DND-41 (cell line): ENCODE measurements around the gene OR2M4.

Experiments used
- ATAC-seq: fragments of 200-7000 bp; cut with Tn5 transposase; 3 replicates; pipeline ENCODE4 v1.9.1; 2021; ENCODE audit warnings: low read depth; ENCODE audit not compliant: insufficient read depth
- DNase-seq: peaks from one replicate; pipeline ENCODE4 v3.0.0-alpha.2; 2020
- H2AFZ ChIP-seq: 2 replicates; pipeline ENCODE4 v1.6.0; 2012; ENCODE audit warnings: low read depth, low read length
- H3K27ac ChIP-seq: 2 replicates; pipeline ENCODE4 v1.5.1; 2012; ENCODE audit warnings: low read length, inconsistent platforms
- H3K27me3 ChIP-seq: fragments of 200-600 bp; sonication (generic); 2 replicates; pipeline ENCODE4 v1.6.0; 2012; ENCODE audit warnings: low read length, mild to moderate bottlenecking, inconsistent platforms; ENCODE audit not compliant: insufficient read depth, poor library complexity
- H3K36me3 ChIP-seq: 2 replicates; pipeline ENCODE4 v1.5.1; 2012; ENCODE audit warnings: low read length, inconsistent platforms; ENCODE audit not compliant: insufficient read depth
- H3K4me1 ChIP-seq: 2 replicates; pipeline ENCODE4 v1.5.1; 2012; ENCODE audit warnings: mild to moderate bottlenecking, low read length; ENCODE audit not compliant: insufficient read depth
- H3K4me2 ChIP-seq: 2 replicates; pipeline ENCODE4 v1.6.0; 2012; ENCODE audit warnings: mild to moderate bottlenecking, moderate library complexity, low read length, inconsistent platforms; ENCODE audit not compliant: insufficient read depth
- H3K4me3 ChIP-seq, 2 experiments: fragments of 200-600 bp in 1 of 2; shearing (Covaris generic) in 1 of 2; 2 replicates each; pipeline ENCODE4 v1.5.1; 2012 to 2016; ENCODE audit warnings: inconsistent platforms in 2 of 2, low read length in 2 of 2, mild to moderate bottlenecking in 2 of 2, low read depth in 1 of 2, moderate library complexity in 1 of 2
- H3K79me2 ChIP-seq: 2 replicates; pipeline ENCODE4 v1.6.0; 2012; ENCODE audit warnings: low read length, inconsistent platforms; ENCODE audit not compliant: insufficient read depth
- H3K9ac ChIP-seq: 2 replicates; pipeline ENCODE4 v1.6.0; 2012; ENCODE audit warnings: low read depth, mild to moderate bottlenecking, inconsistent platforms, low read length, moderate library complexity
- H3K9me3 ChIP-seq: 2 replicates; pipeline ENCODE4 v1.5.1; 2012; ENCODE audit warnings: low read length, moderate library complexity, mild to moderate bottlenecking, inconsistent platforms; ENCODE audit not compliant: insufficient read depth, severe bottlenecking
- H4K20me1 ChIP-seq: 2 replicates; pipeline ENCODE4 v1.6.0; 2012; ENCODE audit warnings: low read length; ENCODE audit not compliant: insufficient read depth
- EZH2 ChIP-seq: IDR thresholded peaks from 3 replicates; pipeline ENCODE4 v1.6.1; 2012; ENCODE audit warnings: borderline replicate concordance, low read depth, mild to moderate bottlenecking, moderate library complexity, low read length, inconsistent platforms; ENCODE audit not compliant: severe bottlenecking
- TF ChIP-seq, protein P1 (sequence below): IDR thresholded peaks from 2 replicates; pipeline ENCODE4 v1.5.1; 2012; ENCODE audit warnings: borderline replicate concordance, low read length, moderate library complexity, mild to moderate bottlenecking; ENCODE audit not compliant: poor library complexity, severe bottlenecking; ENCODE audit errors: extremely low read depth

The OR2M4 gene, protein sequence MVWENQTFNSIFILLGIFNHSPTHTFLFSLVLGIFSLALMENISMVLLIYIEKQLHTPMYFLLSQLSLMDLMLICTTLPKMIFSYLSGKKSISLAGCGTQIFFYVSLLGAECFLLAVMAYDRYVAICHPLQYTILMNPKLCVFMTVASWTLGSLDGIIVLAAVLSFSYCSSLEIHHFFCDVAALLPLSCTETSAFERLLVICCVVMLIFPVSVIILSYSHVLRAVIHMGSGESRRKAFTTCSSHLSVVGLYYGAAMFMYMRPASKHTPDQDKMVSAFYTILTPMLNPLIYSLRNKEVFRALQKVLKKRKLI

DNA sequence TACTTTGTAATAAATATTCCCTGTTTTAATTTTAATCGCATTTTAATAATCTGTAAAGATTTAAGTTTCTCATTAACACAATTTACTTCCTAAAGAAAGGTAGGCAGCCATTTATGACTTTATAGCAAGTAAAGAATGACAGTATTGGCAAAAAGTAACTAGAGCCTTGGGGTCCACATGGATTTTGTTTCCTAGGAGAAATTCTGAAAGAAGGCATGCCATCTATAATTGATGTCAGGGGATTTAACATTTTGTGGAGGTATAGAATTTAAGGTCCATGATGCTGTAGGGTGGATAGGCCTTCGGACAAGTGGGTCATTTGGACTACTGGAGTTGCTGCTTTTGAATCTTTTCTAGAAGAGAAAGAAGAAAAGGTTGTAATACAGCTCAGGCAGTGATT, at the start of gene OR2M4:
Gene OR2M4 (plus strand): TSS at position 301 of the 400 bp plus-strand sequence. CDS start 7,512 bp downstream, outside the sequence.
- Histone ChIP-seq H3K4me2 (no peak within 1 kb of the TSS), H3K79me2 (no peaks in the 10 kb centered on the region), H3K36me3 (no peaks in the 10 kb centered on the region), H2AFZ (no peak within 1 kb of the TSS), H4K20me1 (no peaks in the 10 kb centered on the region), H3K9ac (no peak within 1 kb of the TSS), H3K27me3 (no peaks in the 10 kb centered on the region), H3K4me1 (no peaks in the 10 kb centered on the region), H3K9me3 (no peaks in the 10 kb centered on the region), H3K4me3 (no peak within 1 kb of the TSS), H3K27ac (no peak within 1 kb of the TSS)
- no peak for DNase-seq
- no peak for ATAC-seq
- TF ChIP-seq, protein P1, sequence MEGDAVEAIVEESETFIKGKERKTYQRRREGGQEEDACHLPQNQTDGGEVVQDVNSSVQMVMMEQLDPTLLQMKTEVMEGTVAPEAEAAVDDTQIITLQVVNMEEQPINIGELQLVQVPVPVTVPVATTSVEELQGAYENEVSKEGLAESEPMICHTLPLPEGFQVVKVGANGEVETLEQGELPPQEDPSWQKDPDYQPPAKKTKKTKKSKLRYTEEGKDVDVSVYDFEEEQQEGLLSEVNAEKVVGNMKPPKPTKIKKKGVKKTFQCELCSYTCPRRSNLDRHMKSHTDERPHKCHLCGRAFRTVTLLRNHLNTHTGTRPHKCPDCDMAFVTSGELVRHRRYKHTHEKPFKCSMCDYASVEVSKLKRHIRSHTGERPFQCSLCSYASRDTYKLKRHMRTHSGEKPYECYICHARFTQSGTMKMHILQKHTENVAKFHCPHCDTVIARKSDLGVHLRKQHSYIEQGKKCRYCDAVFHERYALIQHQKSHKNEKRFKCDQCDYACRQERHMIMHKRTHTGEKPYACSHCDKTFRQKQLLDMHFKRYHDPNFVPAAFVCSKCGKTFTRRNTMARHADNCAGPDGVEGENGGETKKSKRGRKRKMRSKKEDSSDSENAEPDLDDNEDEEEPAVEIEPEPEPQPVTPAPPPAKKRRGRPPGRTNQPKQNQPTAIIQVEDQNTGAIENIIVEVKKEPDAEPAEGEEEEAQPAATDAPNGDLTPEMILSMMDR, result no peak
- TF ChIP-seq EZH2, result no peak

DNA sequence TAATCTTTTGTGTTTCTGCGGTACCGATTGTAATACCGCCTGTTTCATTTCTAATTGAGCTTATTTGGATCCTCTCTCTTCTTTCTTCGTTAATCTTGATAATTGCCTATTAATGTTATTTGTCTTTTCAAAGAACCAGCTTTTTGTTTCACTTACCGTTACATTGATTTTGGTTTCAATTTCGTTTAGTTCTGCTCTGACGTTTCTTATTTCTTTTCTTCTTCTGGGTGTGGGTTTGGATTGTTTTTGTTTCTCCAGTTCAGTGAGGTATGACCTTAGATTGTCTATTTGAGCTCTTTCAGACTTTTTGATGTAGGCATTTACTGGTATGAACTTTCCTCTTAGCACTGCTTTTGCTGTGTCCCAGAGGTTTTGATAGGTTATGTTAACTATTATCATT, 47.2 kb upstream of the OR2M4 start:
- H3K36me3 ChIP-seq, result no peaks in the 10 kb centered on the region
- ATAC-seq, result no peak
- TF ChIP-seq, protein P1, result no peak
- TF ChIP-seq EZH2, result no peak

DNA sequence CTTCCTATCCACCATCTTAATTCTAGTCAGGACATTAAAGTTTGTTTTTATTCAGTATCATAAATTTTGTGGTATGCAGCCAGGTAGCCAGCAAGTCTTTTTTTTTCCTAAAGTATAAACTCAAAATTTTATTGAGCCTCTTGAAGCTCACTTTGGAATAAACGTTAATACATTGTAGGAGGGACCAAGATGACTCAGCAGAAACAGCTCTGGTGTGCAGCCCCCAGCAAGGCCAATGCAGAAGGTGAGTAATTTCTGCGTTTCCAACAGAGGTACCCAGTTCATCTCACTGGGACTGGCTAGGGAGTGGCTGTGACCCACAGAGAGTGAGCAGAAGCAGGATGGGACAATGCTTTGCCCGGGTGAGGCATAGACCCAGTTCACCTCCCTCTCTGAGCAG, 43.9 kb upstream of the OR2M4 start:
- no peak overlapping the region for H3K27ac ChIP-seq
- H3K9ac ChIP-seq, result no peak overlapping the region
- no peaks in the 10 kb centered on the region for H3K9me3 ChIP-seq
- no peaks in the 10 kb centered on the region for H3K36me3 ChIP-seq
- H3K4me3 ChIP-seq, result no peak overlapping the region
- ATAC-seq (no peak), DNase-seq (no peak)
- no peaks in the 10 kb centered on the region for H4K20me1 ChIP-seq
- no peaks in the 10 kb centered on the region for H3K79me2 ChIP-seq
- H3K4me1 ChIP-seq, result no peaks in the 10 kb centered on the region
- TF ChIP-seq, protein P1, result no peak
- TF ChIP-seq EZH2, result no peak
- H3K27me3 ChIP-seq, result no peaks in the 10 kb centered on the region
- no peak overlapping the region for H3K4me2 ChIP-seq
- no peak overlapping the region for H2AFZ ChIP-seq

More for the DNA sequence above, 47.2 kb upstream of the OR2M4 start:
- no peaks in the 10 kb centered on the region for H3K79me2 ChIP-seq
- no peak overlapping the region for H3K4me2 ChIP-seq
- no peaks in the 10 kb centered on the region for H4K20me1 ChIP-seq
- H3K27ac ChIP-seq, result no peak overlapping the region
- no peak overlapping the region for H2AFZ ChIP-seq
- DNase-seq, result no peak
- H3K9me3 ChIP-seq, result no peaks in the 10 kb centered on the region
- H3K4me1 ChIP-seq, result no peaks in the 10 kb centered on the region
- H3K4me3 ChIP-seq, result no peak overlapping the region
- no peak overlapping the region for H3K9ac ChIP-seq
- no peaks in the 10 kb centered on the region for H3K27me3 ChIP-seq
